Vagina (tissue), 2 donors: ENCODE data around the gene AGTPBP1.

Experiments used
- CTCF ChIP-seq, 3 experiments: fragments of 450-650 bp in 2 of 3; fragments of 200-600 bp in 1 of 3; sonication (generic) in 1 of 3; IDR thresholded peaks; one replicate each; pipeline ENCODE4 v1.5.1; 2017 to 2019; ENCODE audit warnings: antibody characterized with exemption in 3 of 3, mild to moderate bottlenecking in 2 of 3, moderate library complexity in 2 of 3
- POLR2A ChIP-seq, 2 donors: fragments of 450-650 bp; IDR thresholded peaks; one replicate each; pipeline ENCODE4 v1.6.1; 2017; ENCODE audit warnings: antibody characterized with exemption in 2 of 2, mild to moderate bottlenecking in 2 of 2, moderate library complexity in 2 of 2
- POLR2AphosphoS5 ChIP-seq, 2 donors: sonication (generic); formaldehyde crosslinking; IDR thresholded peaks; one replicate each; pipeline ENCODE4 v1.9.0; 2017; ENCODE audit warnings: antibody characterized with exemption in 2 of 2, mild to moderate bottlenecking in 2 of 2, low read depth in 1 of 2; ENCODE audit not compliant: insufficient read depth in 1 of 2

- TF ChIP-seq POLR2AphosphoS5 (IDR thresholded peaks at IDR 0.05; ENCODE audit: insufficient read depth in 1 of 2, low read depth in 1 of 2) (no peak), CTCF (IDR thresholded peaks at IDR 0.05) (no peak), POLR2A (IDR thresholded peaks at IDR 0.05) (no peak)
Observed at GRCh38 chr9:85743275-85744128, 1.7 kb upstream of the AGTPBP1 start.
